ENCODE data around the gene ENSA. TPM values are rescaled to one million over a fixed set of nuclear protein-coding genes. Genes with fewer than 3 reads are reported as not detected.
A peak's percentile ranks its signal among the peaks of the same experiment; 100 is the strongest.
"Not testable (repeated sequence)": the region's sequence is repeated elsewhere in the genome, so short reads cannot be mapped to it uniquely, and the experiment has no call there.

ENSA gene
- total RNA-seq, 4 donors from 2014 or later, result 154 to 191 (median 167) TPM

DNA sequence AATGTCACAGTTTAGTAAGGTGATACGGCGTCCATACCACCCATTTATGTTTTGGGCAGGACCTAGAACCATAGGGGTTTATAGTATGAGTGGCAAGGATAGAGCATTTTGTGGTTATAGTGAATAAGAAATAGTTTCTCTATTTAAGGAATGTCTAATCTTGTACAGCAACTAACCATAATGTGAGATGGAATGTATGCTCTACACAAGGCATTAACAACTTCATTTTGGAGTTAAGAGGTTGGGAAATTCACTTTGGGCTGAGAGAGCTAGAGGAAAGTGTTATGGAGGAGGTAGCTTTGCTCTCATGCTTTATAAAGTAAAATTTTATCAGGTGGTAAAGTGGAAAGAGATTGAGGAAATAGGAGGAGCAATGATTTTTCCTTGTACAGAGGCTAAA lies 47.0 kb downstream of the ENSA start:
- Histone ChIP-seq H3K4me1 (peaks cover 0 to 10% (median 7%) of the 10 kb centered on the region in 3 donors), H3K27ac (no peak overlapping the region), H3K4me3 (no peak overlapping the region), H3K36me3 (peaks cover 0 to 8% of the 10 kb centered on the region in 2 donors), H3K27me3 (no peaks in the 10 kb centered on the region), H3K9me3 (no peaks in the 10 kb centered on the region)
- WGBS, 2 donors (ENCODE audit: low coverage in 1 of 2), result 75 to 90% methylated on average over 2 of the region's 2 CpGs
- ATAC-seq, result no peak
- TF ChIP-seq POLR2A (IDR thresholded peaks at IDR 0.05) (no peak), POLR2AphosphoS5 (IDR thresholded peaks at IDR 0.05) (no peak), EP300 (IDR thresholded peaks at IDR 0.05) (no peak)
- TF ChIP-seq, protein P1, sequence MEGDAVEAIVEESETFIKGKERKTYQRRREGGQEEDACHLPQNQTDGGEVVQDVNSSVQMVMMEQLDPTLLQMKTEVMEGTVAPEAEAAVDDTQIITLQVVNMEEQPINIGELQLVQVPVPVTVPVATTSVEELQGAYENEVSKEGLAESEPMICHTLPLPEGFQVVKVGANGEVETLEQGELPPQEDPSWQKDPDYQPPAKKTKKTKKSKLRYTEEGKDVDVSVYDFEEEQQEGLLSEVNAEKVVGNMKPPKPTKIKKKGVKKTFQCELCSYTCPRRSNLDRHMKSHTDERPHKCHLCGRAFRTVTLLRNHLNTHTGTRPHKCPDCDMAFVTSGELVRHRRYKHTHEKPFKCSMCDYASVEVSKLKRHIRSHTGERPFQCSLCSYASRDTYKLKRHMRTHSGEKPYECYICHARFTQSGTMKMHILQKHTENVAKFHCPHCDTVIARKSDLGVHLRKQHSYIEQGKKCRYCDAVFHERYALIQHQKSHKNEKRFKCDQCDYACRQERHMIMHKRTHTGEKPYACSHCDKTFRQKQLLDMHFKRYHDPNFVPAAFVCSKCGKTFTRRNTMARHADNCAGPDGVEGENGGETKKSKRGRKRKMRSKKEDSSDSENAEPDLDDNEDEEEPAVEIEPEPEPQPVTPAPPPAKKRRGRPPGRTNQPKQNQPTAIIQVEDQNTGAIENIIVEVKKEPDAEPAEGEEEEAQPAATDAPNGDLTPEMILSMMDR (IDR thresholded peaks at IDR 0.05), result no peak

DNA sequence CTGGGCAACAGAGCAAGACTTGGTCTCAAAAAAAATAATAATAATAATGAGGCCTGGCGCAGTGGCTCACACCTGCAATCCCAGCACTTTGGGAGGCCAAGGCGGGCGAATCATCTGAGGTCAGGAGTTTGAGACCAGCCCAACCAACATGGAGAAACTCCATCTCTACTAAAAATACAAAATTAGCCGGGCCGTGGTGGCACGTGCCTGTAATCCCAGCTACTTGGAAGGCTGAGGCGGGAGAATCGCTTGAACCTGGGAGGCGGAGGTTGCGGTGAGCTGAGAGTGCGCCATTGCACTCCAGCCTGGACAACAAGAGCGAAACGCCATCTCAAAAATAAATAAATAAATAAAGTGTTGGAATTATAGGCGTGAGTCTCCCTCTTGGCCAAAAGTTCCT lies 47.5 kb downstream of the ENSA start:
- H3K9me3 ChIP-seq, ATAC-seq, H3K4me3 ChIP-seq, H3K4me1 ChIP-seq, H3K27me3 ChIP-seq, H3K27ac ChIP-seq: not testable (repeated sequence)
- H3K36me3 ChIP-seq, result peaks cover 0 to 13% of the 10 kb centered on the region in 2 donors
- 92% methylated on average over 5 to 6 of the region's 14 CpGs for WGBS, 2 donors (ENCODE audit: low coverage in 1 of 2)

DNA sequence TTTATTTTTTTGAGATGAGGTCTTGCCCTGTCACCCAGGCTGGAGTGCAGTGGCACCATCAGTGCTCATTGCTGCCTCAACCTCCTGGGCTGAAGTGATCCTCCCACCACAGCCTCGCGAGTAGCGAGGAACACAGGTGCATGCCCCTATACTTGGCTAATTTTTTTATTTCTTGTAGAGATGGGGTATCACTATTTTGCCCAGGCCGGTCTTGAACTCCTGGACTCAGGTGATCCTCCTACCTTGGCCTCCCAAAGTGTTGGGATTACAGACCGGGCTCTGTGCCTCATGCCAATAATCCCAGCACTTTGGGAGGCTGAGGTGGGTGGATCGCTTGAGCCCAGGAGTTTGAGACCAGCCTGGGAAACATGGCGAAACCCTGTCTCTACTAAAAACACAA lies 48.0 kb downstream of the ENSA start:
- not testable (repeated sequence) for H3K27me3 ChIP-seq, H3K4me1 ChIP-seq, H3K9me3 ChIP-seq, ATAC-seq, H3K4me3 ChIP-seq, H3K27ac ChIP-seq
- H3K36me3 ChIP-seq, result peaks cover 0 to 18% of the 10 kb centered on the region in 2 donors
- 97 to 100% methylated on average over 3 to 5 of the region's 7 CpGs for WGBS, 2 donors (ENCODE audit: low coverage in 1 of 2)

DNA sequence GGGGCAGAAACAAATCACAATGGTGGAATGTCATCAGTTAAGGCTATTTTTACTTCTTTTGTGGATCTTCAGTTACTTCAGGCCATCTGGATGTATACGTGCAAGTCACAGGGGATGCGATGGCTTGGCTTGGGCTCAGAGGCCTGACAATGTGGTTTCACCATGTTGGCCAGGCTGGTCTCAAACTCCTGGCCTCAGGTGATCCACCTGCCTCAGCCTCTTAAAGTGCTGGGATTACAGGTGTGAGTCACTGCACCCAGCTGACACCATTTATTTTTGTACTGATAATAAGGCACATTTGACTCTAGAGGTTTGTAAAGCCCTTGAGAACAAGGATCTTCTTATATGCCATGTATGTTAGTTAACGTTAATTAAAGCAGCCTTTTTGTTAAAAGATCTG lies 48.4 kb downstream of the ENSA start:
- not testable (repeated sequence) for H3K4me3 ChIP-seq, H3K27ac ChIP-seq, H3K9me3 ChIP-seq, ATAC-seq, H3K27me3 ChIP-seq, H3K4me1 ChIP-seq
- WGBS, 2 donors (ENCODE audit: low coverage in 1 of 2), result 85 to 100% methylated on average over 1 of the region's 3 CpGs
- peaks cover 0 to 23% of the 10 kb centered on the region in 2 donors for H3K36me3 ChIP-seq

DNA sequence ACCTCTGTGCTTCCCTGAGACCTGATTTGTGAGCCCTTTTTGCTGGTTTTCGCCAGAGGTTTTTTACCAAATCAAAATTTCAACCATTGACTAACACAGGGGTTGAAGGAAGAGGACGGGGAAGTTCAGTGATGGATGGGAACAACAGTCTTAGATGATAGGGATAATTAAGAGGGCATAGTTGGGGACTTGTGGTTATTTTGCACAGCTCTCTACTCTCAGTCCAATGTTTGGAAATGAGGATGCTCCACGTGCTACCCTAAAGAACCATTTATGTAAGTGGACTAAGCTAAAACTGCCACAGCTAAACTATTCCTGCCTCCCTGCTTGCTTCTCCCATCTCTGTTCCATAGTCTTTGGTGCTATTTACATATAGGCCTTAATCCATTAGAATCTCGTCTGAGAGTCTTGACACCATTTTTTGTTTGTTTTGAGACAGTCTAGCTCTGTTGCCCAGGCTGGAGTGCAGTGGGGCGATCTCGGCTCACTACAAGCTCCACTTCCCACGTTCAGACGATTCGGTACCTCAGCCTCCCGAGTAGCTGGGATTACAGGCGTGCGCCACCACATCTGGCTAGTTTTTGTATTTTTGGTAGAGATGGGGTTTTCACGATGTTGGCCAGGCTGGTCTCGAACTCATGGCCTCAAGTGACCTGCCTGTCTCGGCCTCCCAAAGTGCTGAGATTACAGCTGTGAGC lies 49.3 kb downstream of the ENSA start:
- Histone ChIP-seq H3K36me3 (peaks cover 0 to 29% of the 10 kb centered on the region in 2 donors), H3K27me3 (no peaks in the 10 kb centered on the region), H3K4me1 (peaks cover 0 to 17% (median 7%) of the 10 kb centered on the region in 3 donors), H3K4me3 (peak overlapping the region; percentile 85 to 97), H3K27ac (peak overlapping the region; percentile 94 to 100 (median 100)), H3K9me3 (no peaks in the 10 kb centered on the region)
- WGBS, 2 donors (ENCODE audit: low coverage in 1 of 2), result 51 to 62% methylated on average over 6 to 13 of the region's 15 CpGs
- no peak for ATAC-seq
- no peak for TF ChIP-seq POLR2A (IDR thresholded peaks at IDR 0.05)
- TF ChIP-seq POLR2AphosphoS5 (IDR thresholded peaks at IDR 0.05), result no peak
- TF ChIP-seq, protein P1 (IDR thresholded peaks at IDR 0.05), result no peak
- no peak for TF ChIP-seq EP300 (IDR thresholded peaks at IDR 0.05)

DNA sequence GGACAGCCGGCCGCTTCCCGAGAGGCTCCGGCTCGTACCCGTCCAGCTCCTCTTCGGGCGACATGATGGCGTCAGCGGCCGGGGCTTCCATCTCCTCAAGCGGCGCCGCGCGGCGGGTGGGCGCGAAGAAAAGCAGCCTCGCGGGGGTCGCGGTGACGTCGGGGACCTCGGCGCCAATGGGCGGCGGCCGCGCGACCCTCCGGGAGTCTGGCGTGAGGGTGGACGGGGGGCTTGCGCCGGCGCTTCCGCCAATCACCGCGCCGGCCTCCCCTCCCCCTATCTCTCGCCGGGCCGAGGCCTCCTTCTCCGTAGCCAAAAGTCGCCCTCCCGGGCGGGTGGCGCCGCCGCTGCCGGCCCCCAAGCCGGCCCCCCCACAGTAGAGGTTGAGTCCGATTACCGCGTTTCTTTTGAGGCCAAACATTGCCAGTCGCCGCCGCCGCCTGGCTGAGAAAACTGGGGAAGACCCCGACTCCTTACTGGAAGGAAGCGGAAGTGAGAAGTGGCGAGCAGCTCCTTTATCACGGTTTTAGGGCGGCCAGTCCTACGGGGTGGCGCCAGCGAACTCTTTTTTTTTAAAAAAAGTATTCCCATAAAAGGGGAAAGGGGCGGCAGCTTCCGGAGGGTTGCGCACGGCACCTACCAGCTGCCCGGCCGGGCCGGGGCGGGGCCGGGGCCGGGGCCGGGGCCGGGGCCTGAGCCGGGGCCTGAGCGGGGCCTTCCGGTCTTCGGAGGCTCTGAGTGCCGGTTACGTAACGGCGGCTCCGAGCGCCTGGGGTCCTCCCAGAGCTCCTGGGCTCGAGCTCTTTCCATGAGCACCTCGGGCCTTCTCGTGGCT lies 50.1 kb downstream of the ENSA start, which contains the start of gene MCL1:
MCL1 (minus strand) TSS at position 501 of the 835 bp plus-strand sequence; CDS start at position 421, 80 bp downstream.
- peak; percentile 19 for TF ChIP-seq EP300 (IDR thresholded peaks at IDR 0.05)
- TF ChIP-seq POLR2A (IDR thresholded peaks at IDR 0.05), result peak; percentile 98 to 99
- TF ChIP-seq, protein P1 (IDR thresholded peaks at IDR 0.05), result peak in 3 of 4 experiments; percentile 9 to 36 (median 32)
- peak; percentile 100 for TF ChIP-seq POLR2AphosphoS5 (IDR thresholded peaks at IDR 0.05)
- Histone ChIP-seq H3K27me3 (no peaks in the 10 kb centered on the region), H3K36me3 (peaks cover 0 to 32% of the 10 kb centered on the region in 2 donors), H3K4me3 (peak within 1 kb of the TSS; percentile 85 to 97), H3K27ac (peak within 1 kb of the TSS; percentile 94 to 100 (median 100)), H3K9me3 (no peaks in the 10 kb centered on the region), H3K4me1 (peaks cover 0 to 25% (median 9%) of the 10 kb centered on the region in 3 donors)
- peak; percentile 93 for ATAC-seq
- 0% methylated on average over 4 of the region's 94 CpGs for WGBS, 2 donors (ENCODE audit: low coverage in 1 of 2)
